NCI-H2171 treated with DMSO at 0.1 percent for 48 hours (cell line): ENCODE results near the gene CHML.

Experiments used
- DNase-seq: peaks from one replicate; lab custom pipeline; 2025; lab: John Stamatoyannopoulos, UW

The CHML gene

GRCh38 chr1:241646201-241646600 is 6.0 kb upstream of the CHML start:
- DNase-seq = no peak

GRCh38 chr1:241645199-241645598 is 5.0 kb upstream of the CHML start:
- no peak for DNase-seq

GRCh38 chr1:241644259-241644658 is 4.1 kb upstream of the CHML start:
- DNase-seq = no peak

DNA sequence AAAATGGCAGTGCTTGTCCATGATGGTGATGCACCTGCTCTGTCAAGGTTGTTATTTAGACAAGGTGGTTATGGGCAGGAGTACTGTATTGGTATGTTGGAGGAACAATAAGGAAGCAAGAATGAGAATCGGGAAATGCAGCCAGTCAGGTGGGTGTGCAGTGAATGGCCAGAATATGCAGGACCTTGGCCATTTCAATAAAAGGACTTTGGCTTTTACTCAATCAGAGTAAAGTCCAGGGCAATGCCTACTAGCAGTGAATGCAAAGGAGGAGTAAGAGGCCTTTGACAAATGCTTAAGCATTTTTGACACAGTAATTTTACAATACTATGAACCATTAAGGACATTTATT is 2.4 kb upstream of the CHML start:
- DNase-seq = no peak

DNA sequence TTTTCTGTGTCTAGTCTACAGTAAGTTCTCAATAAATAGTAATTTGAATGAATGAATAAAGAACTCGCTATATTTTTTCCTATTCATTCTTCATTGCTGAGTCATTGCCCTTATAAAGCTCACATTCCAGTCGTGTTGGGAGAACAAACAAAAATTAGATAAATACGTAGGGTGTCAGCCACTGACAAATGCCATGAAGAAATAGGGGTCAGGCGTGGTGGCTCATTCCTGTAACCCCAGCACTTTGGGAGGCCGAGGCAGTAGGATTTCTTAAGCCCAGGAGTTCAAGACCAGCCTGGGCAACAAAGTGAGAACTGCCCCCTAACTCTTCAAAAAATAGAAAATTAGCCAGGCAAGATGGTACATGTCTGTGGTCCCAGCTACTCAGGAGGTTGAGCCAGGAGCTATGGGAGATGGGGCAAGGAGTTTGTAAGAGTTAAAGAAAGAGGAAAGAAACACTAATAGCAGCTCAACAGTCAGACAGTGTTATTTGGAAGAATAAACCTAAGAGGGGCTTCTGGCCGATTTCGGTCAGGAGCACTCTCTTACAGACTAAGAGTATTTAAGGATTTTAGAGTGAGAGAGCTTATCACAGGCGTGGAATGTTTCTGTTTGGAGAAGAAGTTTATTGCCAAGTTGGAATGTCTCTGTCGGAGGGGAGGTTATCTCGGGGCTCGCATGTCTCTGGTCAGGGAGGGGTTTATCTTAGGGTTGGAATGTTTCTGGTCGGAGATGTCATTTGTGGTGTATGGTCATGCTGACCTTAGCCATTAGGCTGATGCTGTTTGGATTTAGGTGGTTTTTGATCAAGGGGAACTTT is 1.8 kb upstream of the CHML start:
- DNase-seq = no peak

DNA sequence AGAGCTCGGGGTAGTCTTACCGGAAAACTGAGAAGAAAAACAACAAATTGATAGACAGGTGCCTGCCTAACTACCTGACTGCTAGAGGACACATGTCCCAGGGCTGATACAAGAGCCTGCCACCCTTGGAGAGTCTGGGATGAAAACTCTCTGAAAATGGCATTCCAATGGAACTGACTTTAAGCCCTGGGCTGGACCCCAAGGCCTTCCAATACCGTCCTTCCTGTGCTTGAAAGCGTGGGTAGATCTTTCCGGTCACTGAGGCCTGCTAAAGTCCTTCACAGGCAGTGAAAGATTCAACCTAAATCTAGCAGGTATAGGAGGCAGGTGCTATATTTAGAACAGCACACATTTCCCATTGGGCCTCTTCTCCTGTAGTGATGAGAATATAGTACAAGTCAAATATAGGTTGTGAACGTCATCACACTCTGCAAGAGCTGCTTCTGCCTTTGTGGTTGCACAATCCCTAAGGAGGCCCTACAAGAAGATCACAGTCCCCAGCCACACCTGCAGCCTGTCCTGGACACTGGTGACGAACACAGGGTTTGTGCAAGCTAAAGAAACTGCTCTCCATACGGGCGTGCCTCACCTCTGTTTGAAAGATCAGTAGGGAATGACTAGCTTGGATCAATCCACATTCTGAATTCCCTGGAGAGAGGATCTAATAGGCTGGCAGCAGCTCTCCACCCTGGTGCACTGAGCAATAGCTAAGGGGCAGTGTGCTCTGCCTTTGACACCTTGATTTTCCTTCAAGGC is 876 bp upstream of the CHML start:
- DNase-seq = peak; percentile 21

- peak; percentile 63 for DNase-seq
Observed at GRCh38 chr1:241639623-241640148, 483 bp downstream of the CHML start.

GRCh38 chr1:241638909-241639622 is 1.1 kb downstream of the CHML start:
- no peak for DNase-seq

- no peak for DNase-seq
Observed at GRCh38 chr1:241638099-241638682, 2.0 kb downstream of the CHML start.

DNA sequence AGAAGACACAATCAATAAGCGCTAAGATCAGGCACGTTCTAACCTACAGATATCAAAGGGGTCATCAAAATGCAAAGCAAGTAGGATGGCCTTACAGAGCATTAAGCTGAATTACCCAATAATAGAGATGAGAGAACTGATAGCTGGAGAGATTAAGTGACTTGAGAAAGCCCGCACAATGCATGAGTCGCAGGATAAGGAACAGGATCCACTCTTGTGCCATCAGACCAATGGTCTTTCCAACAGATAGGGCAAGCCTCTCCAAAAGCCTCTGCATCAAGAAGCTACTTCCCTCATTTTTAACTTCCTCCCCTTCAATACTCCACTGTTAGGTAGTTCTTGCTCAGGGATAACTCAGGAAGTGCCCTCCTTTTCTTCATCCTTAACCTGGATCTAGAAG is 2.6 kb downstream of the CHML start:
- no peak for DNase-seq

GRCh38 chr1:241637046-241637590 is 3.1 kb downstream of the CHML start:
- DNase-seq = no peak

GRCh38 chr1:241636291-241636690 is 3.9 kb downstream of the CHML start:
- DNase-seq = no peak

- no peak for DNase-seq
Observed at GRCh38 chr1:241635556-241636152, 4.5 kb downstream of the CHML start.

GRCh38 chr1:241632987-241633386 is 7.2 kb downstream of the CHML start:
- DNase-seq = no peak

DNA sequence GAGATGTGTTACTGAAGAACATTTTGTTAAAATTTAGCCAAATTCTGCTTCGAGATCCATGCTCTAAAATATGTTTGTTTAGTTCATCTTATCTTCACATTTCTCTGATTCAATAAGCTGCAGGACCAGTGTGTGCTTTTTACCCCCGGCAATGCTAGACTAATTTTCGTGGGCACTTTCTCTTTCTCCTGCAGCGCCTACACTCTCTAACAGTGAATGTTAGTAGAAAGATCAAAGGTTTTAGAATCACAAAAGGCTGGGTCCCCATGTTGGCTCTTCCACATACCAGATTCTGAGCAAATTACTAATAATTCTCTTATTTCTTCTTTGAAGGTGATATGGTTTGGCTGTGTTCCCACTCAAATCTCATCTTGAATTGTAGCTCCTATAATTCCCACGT is 8.5 kb downstream of the CHML start:
- DNase-seq = no peak

DNA sequence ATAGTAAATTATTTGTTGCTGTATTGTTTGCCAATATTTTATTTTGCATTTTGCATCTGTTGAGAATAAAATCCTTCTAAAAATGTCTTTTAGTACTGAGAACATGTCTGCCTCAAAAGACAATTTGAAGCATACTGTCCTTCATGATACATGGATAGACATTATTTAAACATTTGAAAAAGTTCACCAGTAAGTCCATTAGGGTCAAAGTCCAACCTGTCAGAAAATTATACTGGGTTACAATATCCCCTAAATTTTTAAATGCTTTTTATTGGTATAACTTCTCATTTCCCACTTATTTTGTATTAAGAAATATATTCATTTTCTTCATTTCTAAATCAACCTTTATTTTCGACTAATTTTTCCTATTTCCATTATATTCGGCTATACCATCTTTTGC is 9.3 kb downstream of the CHML start:
- no peak for DNase-seq

DNA sequence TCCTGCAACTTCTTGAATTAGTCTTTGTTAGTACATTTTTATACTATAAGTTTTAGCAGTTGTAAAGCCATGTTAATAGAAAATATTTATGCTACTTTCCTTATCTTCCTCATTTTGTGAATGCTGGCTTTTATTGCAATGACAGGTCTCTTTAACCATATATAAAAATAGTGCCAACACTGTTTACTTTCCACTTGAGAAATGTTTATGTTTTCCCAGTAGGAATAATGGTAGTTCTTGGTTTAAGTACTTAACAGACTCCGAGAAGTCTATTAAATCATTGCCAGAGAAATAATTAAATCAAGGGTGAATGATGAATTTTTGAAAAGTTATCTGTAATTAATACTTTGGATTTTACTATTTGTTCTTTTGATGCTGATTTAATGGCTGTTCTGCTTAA is 9.7 kb downstream of the CHML start:
- DNase-seq = no peak

DNA sequence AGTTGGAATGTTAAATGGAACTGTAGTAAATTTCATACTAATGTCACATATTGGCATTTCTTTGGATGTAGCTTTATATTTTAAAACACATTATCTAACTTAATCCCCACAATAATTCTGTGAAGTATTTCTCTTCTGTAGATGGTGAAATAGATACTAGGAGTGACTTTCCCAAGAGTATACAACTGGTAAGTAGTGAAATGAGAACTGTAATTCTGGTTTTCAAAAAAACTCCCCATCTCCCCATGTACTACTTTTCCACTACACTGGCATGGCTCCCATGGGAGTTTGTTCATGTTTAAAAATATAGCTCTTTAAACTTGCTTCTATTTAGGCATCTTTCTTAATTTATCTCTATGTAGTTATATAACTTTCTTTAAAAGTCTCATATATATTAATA is 10.2 kb downstream of the CHML start:
- no peak for DNase-seq

DNA sequence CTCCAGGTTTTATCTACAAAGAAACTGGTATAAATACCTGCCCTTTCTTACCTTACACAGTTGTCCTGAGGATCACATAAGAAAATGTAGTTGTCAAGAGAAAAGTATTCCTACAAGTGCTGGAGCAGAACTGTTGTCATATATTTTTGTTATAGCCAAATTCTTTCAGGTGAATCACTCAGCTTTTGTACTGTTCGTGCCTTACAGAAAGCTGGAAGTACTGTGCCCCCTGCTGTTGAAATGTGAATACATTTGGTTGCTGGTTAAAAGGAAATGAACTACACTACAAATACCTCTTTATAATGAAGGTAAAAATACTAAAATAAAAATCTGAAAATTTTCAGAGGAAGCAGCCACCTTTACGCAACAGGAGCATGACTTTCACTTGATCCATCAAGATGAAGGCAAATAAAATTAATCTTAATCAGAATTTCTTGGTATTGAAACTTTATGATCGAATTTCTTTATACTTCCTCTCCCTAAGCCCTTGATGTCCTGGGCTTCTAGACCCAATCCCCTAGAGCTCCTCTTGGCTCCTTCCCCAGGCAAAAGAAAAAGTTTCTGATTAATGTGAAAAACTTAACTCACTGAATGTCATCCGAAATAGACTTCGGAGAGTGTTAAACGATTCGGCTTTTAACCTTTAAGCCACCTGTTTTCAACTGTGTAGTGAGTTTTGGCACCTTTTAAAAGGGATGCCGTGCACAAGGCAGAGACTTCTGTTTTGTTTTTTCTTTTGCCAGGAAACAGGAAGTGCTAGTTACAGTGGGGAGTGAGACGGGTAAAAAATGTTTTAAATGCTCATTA is 12.5 kb downstream of the CHML start:
- peak; percentile 5 for DNase-seq

- no peak for DNase-seq
Observed at GRCh38 chr1:241624935-241625334, 15.2 kb downstream of the CHML start.

GRCh38 chr1:241622669-241623068 is 17.5 kb downstream of the CHML start:
- DNase-seq = no peak
